Measurements from ENCODE around the gene SREK1.

DNA sequence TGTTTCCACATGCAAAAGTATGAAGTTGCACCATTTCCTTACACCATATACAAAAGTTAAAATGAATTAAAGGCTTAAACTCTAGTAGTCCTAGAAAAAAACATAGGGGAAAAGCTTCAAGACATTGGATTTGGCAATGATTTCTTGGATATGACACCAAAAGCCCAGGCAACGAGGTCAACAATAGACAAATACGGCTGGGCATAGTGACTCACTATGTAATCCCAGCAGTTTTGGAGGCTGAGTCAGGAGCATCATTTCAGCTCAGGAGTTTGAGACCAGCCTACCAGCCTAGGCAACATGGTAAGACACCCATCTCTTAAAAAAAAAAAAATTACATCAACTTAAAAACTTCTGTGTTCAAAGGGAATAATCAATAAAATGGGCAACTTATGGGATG, 30.9 kb upstream of the SREK1 start:
- TF ChIP-seq, protein P1, sequence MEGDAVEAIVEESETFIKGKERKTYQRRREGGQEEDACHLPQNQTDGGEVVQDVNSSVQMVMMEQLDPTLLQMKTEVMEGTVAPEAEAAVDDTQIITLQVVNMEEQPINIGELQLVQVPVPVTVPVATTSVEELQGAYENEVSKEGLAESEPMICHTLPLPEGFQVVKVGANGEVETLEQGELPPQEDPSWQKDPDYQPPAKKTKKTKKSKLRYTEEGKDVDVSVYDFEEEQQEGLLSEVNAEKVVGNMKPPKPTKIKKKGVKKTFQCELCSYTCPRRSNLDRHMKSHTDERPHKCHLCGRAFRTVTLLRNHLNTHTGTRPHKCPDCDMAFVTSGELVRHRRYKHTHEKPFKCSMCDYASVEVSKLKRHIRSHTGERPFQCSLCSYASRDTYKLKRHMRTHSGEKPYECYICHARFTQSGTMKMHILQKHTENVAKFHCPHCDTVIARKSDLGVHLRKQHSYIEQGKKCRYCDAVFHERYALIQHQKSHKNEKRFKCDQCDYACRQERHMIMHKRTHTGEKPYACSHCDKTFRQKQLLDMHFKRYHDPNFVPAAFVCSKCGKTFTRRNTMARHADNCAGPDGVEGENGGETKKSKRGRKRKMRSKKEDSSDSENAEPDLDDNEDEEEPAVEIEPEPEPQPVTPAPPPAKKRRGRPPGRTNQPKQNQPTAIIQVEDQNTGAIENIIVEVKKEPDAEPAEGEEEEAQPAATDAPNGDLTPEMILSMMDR (IDR thresholded peaks at IDR 0.05; ENCODE audit: low read length): no peak
- TF ChIP-seq EZH2 (optimal IDR thresholded peaks at IDR 0.05; ENCODE audit: low read depth, low read length): no peak
